ENCODE results near the gene TGM6.

TGM6 gene

DNA sequence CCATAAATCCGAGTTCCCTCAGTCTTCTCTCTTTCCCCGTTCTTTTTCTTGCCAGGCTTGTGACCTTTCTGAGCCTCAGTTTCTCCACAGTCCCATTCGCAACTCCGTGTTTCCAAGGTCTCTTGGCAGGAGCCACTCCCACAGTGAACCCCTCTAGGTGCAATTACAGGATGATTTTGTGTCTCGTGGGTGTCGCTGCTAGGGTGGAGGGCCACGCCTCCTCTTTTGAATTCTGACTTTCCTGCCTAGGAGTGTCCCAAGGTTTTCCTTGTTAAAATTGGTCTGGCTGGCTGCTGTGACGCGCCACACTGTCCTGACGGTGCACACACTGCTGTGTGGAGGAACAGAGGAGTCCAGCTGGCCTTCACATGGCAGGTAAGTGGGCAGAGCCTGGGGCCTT is at the start of gene TGM6:
Gene TGM6 (plus strand): TSS at position 301 of the 400 bp plus-strand sequence. CDS start 68 bp downstream, at position 369.
- no peak for DNase-seq

- DNase-seq = no peak
Measured at GRCh38 chr20:2331106-2331505, 49.6 kb upstream of the TGM6 start.

GRCh38 chr20:2331901-2332565 is 48.7 kb upstream of the TGM6 start:
- DNase-seq = no peak

DNA sequence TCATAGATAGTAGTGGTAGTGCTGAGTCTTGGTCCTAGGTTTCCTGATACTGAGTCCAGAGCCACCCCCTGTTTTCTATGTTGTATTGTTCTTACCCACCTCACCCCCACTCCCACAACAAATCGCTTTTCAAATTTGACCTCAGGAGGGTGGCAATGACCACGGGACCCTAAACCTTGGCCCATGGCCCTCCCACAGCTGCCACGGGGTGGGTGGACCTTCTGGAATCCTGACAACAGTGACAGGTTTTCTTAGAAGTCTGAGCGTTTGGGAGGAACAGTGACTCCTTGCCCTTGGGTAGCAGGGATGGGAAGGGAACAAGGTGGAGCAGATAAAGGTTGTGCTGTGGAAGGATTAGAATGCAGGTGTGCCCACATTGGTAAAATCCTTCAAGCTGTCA is 48.0 kb upstream of the TGM6 start:
- no peak for DNase-seq

GRCh38 chr20:2333821-2334220 is 46.9 kb upstream of the TGM6 start:
- DNase-seq = no peak

GRCh38 chr20:2335096-2335870 is 45.4 kb upstream of the TGM6 start:
- DNase-seq = no peak

GRCh38 chr20:2336471-2336870 is 44.2 kb upstream of the TGM6 start:
- DNase-seq = no peak

DNA sequence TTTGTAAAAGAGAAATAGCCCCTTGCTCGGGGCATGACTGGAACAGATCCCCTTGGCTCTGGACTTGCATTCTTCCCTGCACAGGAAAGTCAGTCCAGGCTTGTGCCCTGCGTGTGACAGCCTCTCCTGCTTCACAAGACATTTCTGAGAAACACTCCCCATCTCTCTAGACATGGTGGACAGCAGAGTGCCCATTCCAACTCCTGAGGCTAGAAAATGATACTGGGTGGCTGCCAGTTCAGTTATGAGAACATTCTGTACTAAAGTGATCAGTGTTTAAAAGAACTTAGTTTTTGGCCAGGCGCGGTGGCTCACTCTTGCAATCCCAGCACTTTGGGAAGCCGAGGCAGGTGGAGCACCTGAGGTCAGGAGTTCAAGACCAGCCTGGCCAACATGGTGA is 43.6 kb upstream of the TGM6 start:
- DNase-seq = no peak

GRCh38 chr20:2338411-2339066 is 42.2 kb upstream of the TGM6 start:
- DNase-seq = no peak

- no peak for DNase-seq
Measured at GRCh38 chr20:2340136-2340535, 40.6 kb upstream of the TGM6 start.

DNA sequence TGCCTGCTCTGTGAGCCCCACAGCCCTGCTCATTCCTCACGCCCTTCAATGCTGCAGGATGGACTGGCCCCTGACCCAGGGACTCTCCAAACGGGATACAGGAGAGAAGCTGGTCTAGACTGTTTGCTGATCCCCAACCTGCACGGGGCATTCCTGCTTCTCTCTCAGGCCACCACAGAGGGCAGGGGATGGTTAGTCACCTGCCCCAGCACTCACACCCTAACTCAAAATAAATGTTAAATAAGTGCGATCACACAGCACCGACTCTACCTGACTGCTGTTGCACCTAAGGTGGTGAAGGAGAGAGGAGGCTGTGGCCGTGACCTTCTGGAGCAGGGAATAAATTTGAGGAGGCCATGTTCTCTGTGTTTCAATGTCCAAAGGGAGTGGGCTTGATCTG is 39.9 kb upstream of the TGM6 start:
- no peak for DNase-seq

DNA sequence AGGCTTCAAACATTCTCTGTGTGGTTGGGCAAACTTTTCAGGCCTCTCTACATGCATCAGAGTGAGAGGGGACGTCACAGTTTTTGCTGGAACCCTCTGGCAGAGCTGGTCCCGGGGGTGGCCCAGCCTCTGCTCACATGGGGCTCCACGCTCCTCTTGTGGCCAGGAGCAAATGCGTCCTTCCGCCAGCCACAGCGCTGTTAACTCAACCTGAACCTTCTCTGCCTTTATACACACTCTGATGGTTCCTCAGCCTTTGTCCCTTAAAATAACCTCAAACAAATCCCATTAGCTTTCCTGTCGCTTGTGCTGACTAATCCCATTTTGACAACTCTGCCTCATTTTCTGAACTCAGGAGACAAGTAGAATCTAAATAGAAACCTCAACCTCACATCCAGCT is 39.4 kb upstream of the TGM6 start:
- DNase-seq = no peak

GRCh38 chr20:2342243-2342642 is 38.5 kb upstream of the TGM6 start:
- DNase-seq = no peak

GRCh38 chr20:2346188-2346587 is 34.5 kb upstream of the TGM6 start:
- no peak for DNase-seq

DNA sequence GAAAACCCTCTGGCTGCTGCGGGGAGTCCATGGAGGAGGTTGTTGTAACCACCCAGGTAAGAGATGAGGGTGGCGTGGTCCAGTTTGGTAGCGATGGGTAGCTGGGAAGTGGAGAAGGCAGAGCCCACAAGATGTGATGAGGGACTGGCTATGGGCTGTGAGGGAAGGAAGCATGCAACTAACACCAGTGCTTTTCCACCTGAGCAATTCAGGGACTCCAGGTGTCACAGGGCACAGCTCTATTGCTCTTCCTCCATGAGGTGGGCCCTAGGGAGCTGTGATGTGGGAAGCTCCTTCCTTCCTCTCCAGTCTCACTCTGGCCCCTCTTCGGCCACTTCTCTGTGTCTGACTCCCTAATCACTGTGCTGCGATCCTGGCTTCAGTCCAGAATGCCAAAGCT is 32.4 kb upstream of the TGM6 start:
- DNase-seq = no peak

GRCh38 chr20:2349801-2350200 is 30.9 kb upstream of the TGM6 start:
- DNase-seq = no peak

DNA sequence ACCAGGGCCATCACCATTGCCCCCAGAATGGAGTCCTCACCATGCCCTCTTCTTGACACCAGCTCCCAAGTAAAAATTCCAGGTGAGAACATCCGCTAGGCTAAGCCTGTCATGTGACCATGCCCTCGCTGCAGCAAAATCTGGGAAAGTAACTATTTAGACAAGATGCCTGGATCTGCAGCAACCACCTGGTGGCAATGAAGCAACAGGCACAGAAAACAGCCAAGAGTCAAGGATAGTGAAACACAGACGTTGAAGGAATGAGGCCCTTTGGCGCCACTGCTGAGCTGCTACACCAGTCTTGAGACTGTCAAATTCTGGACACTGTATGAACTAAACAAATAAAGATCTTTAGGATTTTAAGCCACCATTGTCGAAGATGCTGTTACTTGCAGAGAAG is 30.1 kb upstream of the TGM6 start:
- DNase-seq = no peak

- DNase-seq = no peak
Measured at GRCh38 chr20:2353231-2353630, 27.5 kb upstream of the TGM6 start.

GRCh38 chr20:2357114-2357513 is 23.6 kb upstream of the TGM6 start:
- DNase-seq = no peak

- no peak for DNase-seq
Measured at GRCh38 chr20:2358006-2358405, 22.7 kb upstream of the TGM6 start.

GRCh38 chr20:2361035-2361593 is 19.6 kb upstream of the TGM6 start:
- no peak for DNase-seq

DNA sequence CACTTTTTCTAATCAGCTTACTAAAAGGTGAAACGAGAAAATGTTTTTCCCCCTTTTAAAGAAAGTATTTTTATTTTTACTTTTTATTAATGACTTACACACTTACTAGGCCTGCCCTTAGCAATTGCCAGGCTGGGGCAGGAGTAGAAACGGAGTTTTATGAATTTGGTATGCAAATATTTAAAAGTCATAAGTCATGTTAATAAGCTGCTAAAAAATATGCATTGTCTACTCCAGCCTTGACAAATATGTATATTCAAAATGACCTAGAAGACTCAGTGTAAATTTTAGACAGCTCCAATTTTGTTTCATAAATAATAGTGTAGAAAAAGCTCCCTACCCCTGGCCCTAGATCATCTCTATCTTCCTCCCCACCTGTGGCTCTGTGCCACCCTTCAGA is 17.5 kb upstream of the TGM6 start:
- DNase-seq = no peak

DNA sequence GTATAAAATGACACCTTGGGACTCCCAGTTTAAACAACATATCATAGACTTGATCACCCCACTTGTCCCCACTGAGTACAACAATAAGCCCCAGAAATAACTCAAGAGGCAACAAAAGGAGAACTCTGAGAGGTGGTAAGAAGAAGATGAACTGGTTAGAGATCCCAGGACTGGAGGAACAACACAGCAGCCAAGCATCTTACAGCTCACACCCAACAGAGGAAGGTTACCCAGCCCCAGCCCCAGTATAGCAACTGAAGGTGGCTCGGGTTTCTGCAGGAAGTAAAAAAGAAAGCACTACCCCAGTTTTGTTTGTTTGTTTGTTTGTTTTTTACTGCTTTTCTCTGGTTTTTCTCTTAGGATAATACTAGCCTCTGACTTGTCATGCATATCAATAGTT is 17.1 kb upstream of the TGM6 start:
- DNase-seq = no peak

DNA sequence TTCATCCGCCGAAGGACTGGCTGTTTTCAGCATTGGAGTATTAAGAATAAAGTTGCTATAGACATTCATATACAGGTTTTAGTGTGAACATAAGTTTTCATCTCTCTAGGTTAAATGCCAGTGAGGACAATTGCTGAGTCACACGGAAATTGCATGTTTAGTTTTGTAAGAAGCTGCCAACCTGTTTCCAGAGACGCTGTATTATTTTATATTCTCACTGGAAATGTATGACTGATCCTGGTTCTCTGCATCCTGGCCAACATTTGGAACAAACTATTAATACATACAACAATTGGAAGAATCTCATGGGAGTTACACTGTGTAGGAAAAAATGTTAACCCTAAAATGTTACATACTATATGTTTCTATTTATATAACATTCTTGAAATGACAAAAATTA is 16.7 kb upstream of the TGM6 start:
- no peak for DNase-seq

Data from activated T-cell treated with anti-CD3 and anti-CD28 coated beads, Interleukin-2, amount 50 U/mL, for 1 hour (primary cell).